Gastrocnemius medialis (tissue), 4 donors: ENCODE measurements around the gene SLC35B1. TPM values are rescaled to one million over a fixed set of nuclear protein-coding genes. Genes with fewer than 3 reads are reported as not detected.

ENCODE experiments used
- ATAC-seq, 2 donors: fragments of 150-250 bp; one replicate each; pipeline ENCODE4 v1.9.1; 2016
- DNase-seq, 2 donors: peaks; one replicate each; pipeline ENCODE4 v3.0.0-alpha.2; 2019
- H3K27ac ChIP-seq, 4 donors: fragments of 200-600 bp; sonication (generic); 1 replicate in 1 of 4; 2 replicates in 3 of 4; pipeline ENCODE4 v1.5.1; 2016 to 2018; ENCODE audit warnings: mild to moderate bottlenecking in 2 of 4, moderate library complexity in 1 of 4
- H3K27me3 ChIP-seq, 3 donors: fragments of 200-600 bp; sonication (generic) in 2 of 3; 1 replicate in 1 of 3; 2 replicates in 2 of 3; pipeline versions ENCODE4 v1.5.1 to v1.6.0; 2016 to 2019; ENCODE audit warnings: mild to moderate bottlenecking in 1 of 3, moderate library complexity in 1 of 3
- H3K36me3 ChIP-seq, 2 donors: fragments of 200-600 bp; sonication (generic) in 1 of 2; one replicate each; pipeline ENCODE4 v1.5.1; 2017 to 2018
- H3K4me1 ChIP-seq, 2 donors: fragments of 200-600 bp; sonication (generic) in 1 of 2; one replicate each; pipeline ENCODE4 v1.5.1; 2016 to 2017; ENCODE audit warnings: mild to moderate bottlenecking in 2 of 2
- H3K4me3 ChIP-seq, 4 donors: fragments of 200-600 bp; sonication (generic) in 3 of 4; 1 replicate in 1 of 4; 2 replicates in 3 of 4; pipeline ENCODE4 v1.5.1; 2016 to 2019; ENCODE audit warnings: mild to moderate bottlenecking in 2 of 4
- H3K9me3 ChIP-seq, 3 donors: fragments of 200-600 bp; sonication (generic) in 2 of 3; 1 replicate in 1 of 3; 2 replicates in 2 of 3; pipeline ENCODE4 v1.5.1; 2016 to 2019
- CTCF ChIP-seq, 5 experiments: fragments of 450-650 bp in 3 of 5; fragments of 200-600 bp in 2 of 5; sonication (generic) in 2 of 5; IDR thresholded peaks in 4 of 5; conservative IDR thresholded peaks in 1 of 5; 1 replicate in 4 of 5; 2 replicates in 1 of 5; pipeline ENCODE4 v1.5.1; 2016 to 2019; ENCODE audit warnings: antibody characterized with exemption in 5 of 5, mild to moderate bottlenecking in 3 of 5, moderate library complexity in 3 of 5
- POLR2A ChIP-seq, 2 donors: fragments of 450-650 bp; IDR thresholded peaks; one replicate each; pipeline ENCODE4 v1.6.1; 2017; ENCODE audit warnings: antibody characterized with exemption in 2 of 2, mild to moderate bottlenecking in 2 of 2, moderate library complexity in 2 of 2
- in situ Hi-C, 4 donors: fragments of 200-750 bp; cut with MboI; loops; one replicate each; pipeline versions ENCODE4 v1.15.0 to v1.8.0; 2017; ENCODE audit warnings: low sequenced_read_pairs in 4 of 4
- intact Hi-C: fragments of 100-400 bp; cut with DNase I; formaldehyde crosslinking; loops from one replicate; pipeline ENCODE4 v1.15.1; 2023; ENCODE audit warnings: low total_unique reads
- total RNA-seq, 4 donors: library from RNA; depleted of rRNA; stranded (reverse); fragments of >200 nt; gene quantifications; one replicate each; pipeline versions ENCODE4 v1.1.0 to v1.2.3, GENCODE V29; 2016

Gene SLC35B1
- total RNA-seq, 4 donors from 2014 or later, result 62.7 to 99.0 (median 84.5) TPM

GRCh38 chr17:49755663-49756283 lies 48.0 kb upstream of the SLC35B1 start:
- DNase-seq (no peak), ATAC-seq (no peak)
- Histone ChIP-seq H3K4me3 (no peak overlapping the region), H3K27me3 (no peaks in the 10 kb centered on the region), H3K9me3 (no peaks in the 10 kb centered on the region), H3K27ac (no peak overlapping the region), H3K36me3 (no peaks in the 10 kb centered on the region), H3K4me1 (no peaks in the 10 kb centered on the region)
- intact Hi-C loops, result no loop called here
- in situ Hi-C loops, result no loop called here
- no peak for TF ChIP-seq CTCF (IDR thresholded peaks at IDR 0.05 in 4 of 5, conservative IDR thresholded peaks at IDR 0.05 in 1 of 5)
- TF ChIP-seq POLR2A (IDR thresholded peaks at IDR 0.05), result no peak

GRCh38 chr17:49753959-49754391 lies 46.2 kb upstream of the SLC35B1 start:
- in situ Hi-C loops (no loop called here), intact Hi-C loops (no loop called here)
- peak in 1 of 2 donors; percentile 28 for DNase-seq
- TF ChIP-seq CTCF (IDR thresholded peaks at IDR 0.05 in 4 of 5, conservative IDR thresholded peaks at IDR 0.05 in 1 of 5) (no peak), POLR2A (IDR thresholded peaks at IDR 0.05) (no peak)
- no peaks in the 10 kb centered on the region for H3K27me3 ChIP-seq
- no peaks in the 10 kb centered on the region for H3K9me3 ChIP-seq
- H3K4me1 ChIP-seq, result no peaks in the 10 kb centered on the region
- peak in 1 of 2 donors; percentile 60 for ATAC-seq
- H3K4me3 ChIP-seq, result no peak overlapping the region
- H3K36me3 ChIP-seq, result no peaks in the 10 kb centered on the region
- H3K27ac ChIP-seq, result no peak overlapping the region

- Histone ChIP-seq H3K36me3 (no peaks in the 10 kb centered on the region), H3K4me1 (no peaks in the 10 kb centered on the region), H3K27me3 (no peaks in the 10 kb centered on the region), H3K9me3 (no peaks in the 10 kb centered on the region), H3K27ac (no peak overlapping the region), H3K4me3 (no peak overlapping the region)
- TF ChIP-seq CTCF (IDR thresholded peaks at IDR 0.05 in 4 of 5, conservative IDR thresholded peaks at IDR 0.05 in 1 of 5) (no peak), POLR2A (IDR thresholded peaks at IDR 0.05) (no peak)
- DNase-seq (no peak), ATAC-seq (no peak)
- intact Hi-C loops (no loop called here), in situ Hi-C loops (no loop called here)
Observed at GRCh38 chr17:49752508-49752907, 44.7 kb upstream of the SLC35B1 start.

- no peak for DNase-seq
- no peak for TF ChIP-seq POLR2A (IDR thresholded peaks at IDR 0.05)
- TF ChIP-seq CTCF (IDR thresholded peaks at IDR 0.05 in 4 of 5, conservative IDR thresholded peaks at IDR 0.05 in 1 of 5), result no peak
- intact Hi-C loops (no loop called here), in situ Hi-C loops (no loop called here)
- Histone ChIP-seq H3K4me1 (peaks cover 0 to 12% of the 10 kb centered on the region in 2 donors), H3K27ac (no peak overlapping the region), H3K4me3 (no peak overlapping the region), H3K27me3 (no peaks in the 10 kb centered on the region), H3K36me3 (no peaks in the 10 kb centered on the region), H3K9me3 (no peaks in the 10 kb centered on the region)
- ATAC-seq, result no peak
Observed at GRCh38 chr17:49749730-49750129, 42.0 kb upstream of the SLC35B1 start.

- ATAC-seq (no peak), DNase-seq (no peak)
- intact Hi-C loops (no loop called here), in situ Hi-C loops (no loop called here)
- Histone ChIP-seq H3K27ac (no peak overlapping the region), H3K4me3 (no peak overlapping the region), H3K27me3 (no peaks in the 10 kb centered on the region), H3K9me3 (no peaks in the 10 kb centered on the region), H3K36me3 (no peaks in the 10 kb centered on the region), H3K4me1 (peaks cover 0 to 12% of the 10 kb centered on the region in 2 donors)
- TF ChIP-seq POLR2A (IDR thresholded peaks at IDR 0.05) (no peak), CTCF (IDR thresholded peaks at IDR 0.05 in 4 of 5, conservative IDR thresholded peaks at IDR 0.05 in 1 of 5) (no peak)
Observed at GRCh38 chr17:49748791-49749190, 41.0 kb upstream of the SLC35B1 start.
